NCI-H2107 treated with DMSO at 0.1 percent for 48 hours (cell line): ENCODE measurements around the gene SLC17A1.

Experiments
- DNase-seq: peaks from one replicate; lab custom pipeline; 2025; ENCODE audit not compliant: unreplicated experiment; lab: John Stamatoyannopoulos, UW

The SLC17A1 gene, protein sequence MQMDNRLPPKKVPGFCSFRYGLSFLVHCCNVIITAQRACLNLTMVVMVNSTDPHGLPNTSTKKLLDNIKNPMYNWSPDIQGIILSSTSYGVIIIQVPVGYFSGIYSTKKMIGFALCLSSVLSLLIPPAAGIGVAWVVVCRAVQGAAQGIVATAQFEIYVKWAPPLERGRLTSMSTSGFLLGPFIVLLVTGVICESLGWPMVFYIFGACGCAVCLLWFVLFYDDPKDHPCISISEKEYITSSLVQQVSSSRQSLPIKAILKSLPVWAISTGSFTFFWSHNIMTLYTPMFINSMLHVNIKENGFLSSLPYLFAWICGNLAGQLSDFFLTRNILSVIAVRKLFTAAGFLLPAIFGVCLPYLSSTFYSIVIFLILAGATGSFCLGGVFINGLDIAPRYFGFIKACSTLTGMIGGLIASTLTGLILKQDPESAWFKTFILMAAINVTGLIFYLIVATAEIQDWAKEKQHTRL

DNA sequence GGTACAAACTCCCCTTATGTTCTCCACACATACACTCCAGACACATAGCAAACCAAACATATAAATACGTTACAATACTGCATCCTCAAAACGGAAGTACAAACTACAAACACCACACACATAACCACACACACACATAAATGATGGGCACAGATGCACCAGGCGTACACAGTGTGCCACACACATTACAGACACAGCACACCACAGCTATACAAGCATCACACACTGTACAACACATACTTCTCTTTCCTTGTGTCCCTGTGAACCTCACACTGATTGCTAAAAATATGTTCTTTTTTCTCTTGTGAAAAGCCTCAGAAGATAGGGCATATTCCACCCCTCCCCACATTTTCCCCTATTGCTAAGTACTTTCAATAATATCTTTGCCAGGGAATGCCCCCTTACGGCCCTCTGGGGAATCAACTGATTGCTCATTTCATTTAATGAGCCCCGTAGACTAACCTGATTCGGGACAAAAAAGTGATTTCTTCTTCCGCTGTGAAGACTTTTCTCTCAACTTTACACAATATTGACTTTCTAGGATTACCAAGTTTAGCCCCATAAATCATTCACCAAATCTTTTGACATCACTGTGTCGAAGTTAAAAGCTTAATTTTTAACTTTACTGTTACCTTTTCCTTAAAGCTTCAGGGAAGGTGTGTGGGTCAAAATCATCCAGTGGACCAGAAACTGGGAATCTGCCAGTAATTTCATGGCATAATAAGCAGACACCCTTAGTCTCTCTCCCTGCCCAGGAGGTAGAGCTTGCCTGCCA lies at the start of gene SLC17A1:
SLC17A1 (minus strand) TSS at position 521 of the 775 bp plus-strand sequence. CDS start 1,495 bp downstream, outside the sequence.
- no peak for DNase-seq

GRCh38 chr6:25880601-25881000 lies 48.7 kb upstream of the SLC17A1 start:
- no peak for DNase-seq

DNA sequence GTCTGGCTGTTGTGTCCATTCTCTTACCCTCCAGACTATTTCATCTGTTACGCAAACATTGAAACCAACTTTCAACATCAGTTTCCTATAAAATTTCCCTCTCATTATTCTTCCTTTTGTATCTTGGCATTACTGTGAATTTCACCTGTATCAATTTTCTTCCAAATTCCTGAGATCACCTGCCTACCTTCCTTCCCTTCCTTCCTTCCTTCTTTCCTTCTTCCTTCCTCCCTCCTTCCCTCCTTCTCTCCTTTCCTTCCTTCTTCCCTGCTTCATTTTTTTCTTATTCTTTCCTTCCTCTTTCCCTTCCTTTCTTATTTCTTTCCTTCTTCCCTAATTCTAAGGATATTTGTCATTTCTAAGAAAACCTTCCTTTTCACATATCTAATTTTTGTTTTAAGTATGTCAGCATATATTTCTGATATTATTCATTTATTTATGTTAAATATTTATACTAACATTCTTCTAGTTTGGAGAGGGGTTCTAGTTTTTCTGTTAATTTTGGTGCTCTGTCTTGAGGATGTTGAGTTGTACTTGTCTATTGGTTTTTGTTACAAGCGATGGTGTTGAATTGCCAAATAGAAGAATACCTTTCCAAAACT lies 47.0 kb upstream of the SLC17A1 start:
- no peak for DNase-seq

- no peak for DNase-seq
Observed at GRCh38 chr6:25875926-25876602, 44.2 kb upstream of the SLC17A1 start.

DNA sequence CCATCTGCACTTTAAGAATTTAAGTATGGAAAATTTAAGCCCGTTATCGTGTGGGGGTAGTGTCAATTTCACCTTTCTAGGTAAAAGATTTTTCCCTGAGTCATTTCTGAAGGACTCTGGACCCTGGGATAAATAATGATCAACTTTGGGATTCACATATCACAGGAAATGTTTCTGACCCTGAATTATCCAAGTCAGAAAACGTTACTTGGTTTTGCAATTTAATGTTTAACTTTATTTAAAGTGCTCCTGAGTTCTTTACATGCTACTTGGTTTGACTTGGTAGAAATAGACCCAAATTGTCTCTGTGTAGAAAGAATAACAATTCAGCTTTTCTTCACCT lies 43.7 kb upstream of the SLC17A1 start:
- DNase-seq = no peak

DNA sequence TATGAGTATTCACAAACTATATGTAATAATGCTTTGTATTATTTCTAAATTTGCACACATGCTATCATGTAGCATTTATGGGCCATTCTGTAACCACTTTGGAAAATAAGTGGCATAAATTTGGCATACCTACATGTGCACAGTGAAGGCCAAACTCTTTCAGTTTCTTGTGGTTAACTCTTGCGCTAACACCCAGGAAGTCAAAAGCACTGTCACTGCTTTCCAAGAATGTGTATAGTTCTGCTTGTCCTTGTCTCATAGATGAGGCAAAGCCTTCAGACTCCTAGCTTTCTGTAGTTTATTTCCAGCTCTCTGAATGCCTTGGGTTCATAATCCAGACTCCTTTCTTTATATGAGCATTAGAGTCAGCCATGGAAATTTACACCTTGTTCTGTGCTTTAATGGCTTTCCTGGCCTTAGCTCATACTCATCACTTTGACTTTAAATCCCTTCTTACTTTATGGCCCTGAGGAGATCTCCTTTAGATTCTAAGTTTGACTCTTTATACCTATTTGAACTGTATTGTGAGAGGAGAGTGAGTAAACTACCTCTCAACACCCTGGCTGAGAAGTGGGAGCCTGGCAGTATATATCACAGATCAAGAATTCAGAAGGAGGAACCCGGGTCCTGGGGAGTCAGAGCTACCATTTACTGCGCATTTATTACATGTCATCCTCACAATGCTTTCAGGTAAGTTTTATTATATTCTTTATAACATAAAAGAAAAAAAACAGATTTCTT lies 43.1 kb upstream of the SLC17A1 start:
- DNase-seq = no peak

- DNase-seq = no peak
Observed at GRCh38 chr6:25874118-25874517, 42.3 kb upstream of the SLC17A1 start, which contains the start of gene SLC17A3. TSS of gene SLC17A3 (minus strand) at chr6:25874243. CDS start at chr6:25868387, 5,856 bp downstream.

DNA sequence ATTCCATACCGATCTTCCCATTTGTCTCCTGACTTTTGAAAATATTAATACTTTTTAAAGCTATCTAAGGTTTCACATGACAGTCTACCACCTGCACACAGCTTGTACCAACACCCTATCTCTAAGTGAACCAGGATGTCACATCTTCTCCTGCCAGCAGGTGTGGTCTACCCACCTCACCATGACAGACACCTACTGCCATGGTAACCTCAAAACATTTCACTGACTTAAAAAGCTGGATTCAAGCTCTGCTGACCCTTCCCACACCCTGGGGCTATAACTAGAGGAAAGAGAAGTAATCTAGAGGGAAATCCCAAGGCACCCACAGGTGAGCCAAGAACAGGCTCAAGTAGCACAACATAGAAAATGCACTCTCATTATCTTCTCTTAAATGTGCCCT lies 41.0 kb upstream of the SLC17A1 start:
- DNase-seq = no peak

DNA sequence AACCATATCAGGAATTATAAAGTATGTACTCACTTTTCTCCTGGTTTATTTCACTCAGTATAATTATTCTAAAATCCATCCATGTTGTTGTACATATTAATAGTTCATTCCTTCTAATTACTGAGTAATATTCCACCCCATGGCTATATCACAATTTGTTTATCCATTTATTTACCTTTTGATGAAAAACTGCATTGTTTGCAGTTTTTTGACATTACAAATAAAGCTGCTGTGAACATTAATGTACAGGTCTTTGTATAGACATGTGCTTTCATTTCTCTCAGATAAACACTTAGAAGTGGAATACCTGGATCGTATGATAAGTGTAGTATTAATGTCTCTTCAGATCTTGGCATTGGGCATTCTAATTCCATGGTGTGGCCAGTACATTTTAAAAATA lies 38.0 kb upstream of the SLC17A1 start:
- no peak for DNase-seq

GRCh38 chr6:25868436-25869183 lies 36.8 kb upstream of the SLC17A1 start:
- no peak for DNase-seq

DNA sequence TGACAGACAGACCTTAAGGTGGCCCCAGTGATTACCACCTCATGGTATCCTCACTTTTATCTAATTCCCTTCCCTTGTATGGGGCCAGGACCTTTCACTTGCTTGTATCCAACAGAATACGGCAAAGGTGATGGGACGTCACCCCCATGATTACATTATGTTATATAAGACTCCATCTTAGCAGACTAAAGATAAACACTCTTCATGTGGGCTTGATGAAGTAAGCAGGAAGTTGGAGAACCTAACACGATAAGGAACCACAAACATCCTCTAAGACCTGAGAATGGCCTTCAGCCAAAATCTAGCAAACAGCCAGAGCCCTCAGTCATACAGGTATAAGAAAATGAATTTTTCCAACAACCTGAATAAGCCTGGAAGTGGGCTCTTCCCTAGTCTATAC lies 34.2 kb upstream of the SLC17A1 start:
- no peak for DNase-seq

GRCh38 chr6:25863360-25863759 lies 31.5 kb upstream of the SLC17A1 start:
- no peak for DNase-seq

DNA sequence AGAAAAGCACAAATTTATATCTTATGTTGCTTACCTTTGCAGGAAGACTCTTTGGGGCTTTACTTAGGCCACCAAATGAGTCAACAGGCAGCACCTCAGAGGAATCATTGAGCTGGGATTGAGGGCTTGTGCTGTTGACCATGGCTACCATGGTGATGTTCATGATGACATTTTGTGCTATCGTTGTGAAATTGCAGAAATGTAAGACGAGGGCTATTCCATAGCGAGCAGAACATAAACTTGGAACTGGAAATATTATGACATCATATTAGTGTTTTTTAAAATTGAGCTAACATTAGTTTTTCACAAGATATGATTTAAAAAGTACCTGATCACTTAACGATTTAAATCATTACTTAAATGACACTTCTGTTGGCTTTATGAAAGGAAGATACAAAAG lies 30.3 kb upstream of the SLC17A1 start:
- no peak for DNase-seq

- no peak for DNase-seq
Observed at GRCh38 chr6:25852756-25853155, 20.9 kb upstream of the SLC17A1 start.

GRCh38 chr6:25851961-25852360 lies 20.1 kb upstream of the SLC17A1 start:
- no peak for DNase-seq

GRCh38 chr6:25844518-25844917 lies 12.7 kb upstream of the SLC17A1 start:
- DNase-seq = no peak

DNA sequence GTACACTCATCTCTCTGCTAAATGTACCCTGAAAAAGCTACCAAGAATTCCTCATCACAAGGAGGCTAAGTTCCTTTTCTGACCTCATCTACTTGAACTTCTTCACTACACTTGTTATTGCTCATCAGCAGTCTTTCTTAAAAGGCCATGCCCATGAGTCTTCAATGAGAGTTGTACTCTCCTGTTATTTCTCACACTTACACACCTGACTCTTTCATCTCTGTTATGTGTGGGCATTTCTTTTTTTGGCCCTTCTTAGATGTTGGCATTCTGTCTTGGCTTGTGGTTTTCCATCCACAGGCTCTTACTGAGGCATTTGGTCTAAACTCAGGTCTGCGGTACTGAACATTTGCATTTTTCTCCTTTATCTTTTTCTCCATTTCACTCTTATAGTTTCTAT lies 10.7 kb upstream of the SLC17A1 start:
- DNase-seq = no peak

DNA sequence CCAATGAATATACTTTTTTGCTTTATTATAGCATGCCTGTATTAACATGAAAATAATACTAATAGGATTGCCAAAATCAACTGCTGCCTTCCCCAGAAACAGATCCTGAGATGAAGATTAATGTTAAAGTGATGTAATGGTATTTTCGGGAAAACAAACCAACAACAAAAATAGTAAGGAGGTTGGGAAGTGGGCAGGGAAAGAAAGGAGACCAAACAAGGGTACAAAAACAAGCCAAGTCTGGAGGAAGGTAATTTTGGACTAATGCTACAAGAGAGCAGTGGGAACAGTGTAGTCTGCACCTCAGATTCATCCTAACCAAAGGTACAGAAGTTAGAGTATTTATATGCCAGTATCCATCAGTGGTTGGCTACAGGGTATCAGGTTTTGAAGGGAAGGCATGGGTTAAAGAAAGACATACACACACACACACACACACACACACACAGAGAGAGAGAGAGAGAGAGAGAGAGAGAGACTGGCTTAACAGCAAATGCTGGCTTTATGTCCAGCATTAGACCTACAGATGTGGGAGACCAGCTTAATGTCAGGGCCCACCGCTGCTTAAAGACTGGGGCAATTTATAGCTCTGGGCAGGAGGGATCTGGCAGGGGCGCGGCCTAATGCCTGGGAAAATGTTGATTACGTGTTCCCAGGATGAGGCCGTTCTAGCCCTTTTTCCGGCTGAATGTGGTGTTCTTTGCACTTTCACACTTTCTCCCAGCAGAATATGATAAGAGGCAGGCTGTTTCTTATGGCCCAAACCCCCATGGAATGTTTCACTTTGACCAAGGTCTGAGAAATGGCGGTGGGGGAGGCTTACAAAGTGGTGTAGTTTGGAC lies 3.8 kb upstream of the SLC17A1 start:
- no peak for DNase-seq

GRCh38 chr6:25834950-25835349 lies 3.1 kb upstream of the SLC17A1 start:
- DNase-seq = no peak
